ENCODE data around the gene MSRB2.

The MSRB2 gene

GRCh38 chr10:23053036-23053435 is 42.3 kb upstream of the MSRB2 start:
- no peak for TF ChIP-seq CTCF (IDR thresholded peaks at IDR 0.05; ENCODE audit: low read depth, low read length, missing control alignments)

GRCh38 chr10:23055424-23056185 is 39.8 kb upstream of the MSRB2 start:
- no peak overlapping the region for H3K4me3 ChIP-seq (ENCODE audit: low read depth, low read length)
- DNase-seq (ENCODE audit: low read depth): no peak
- no peak for TF ChIP-seq CTCF (IDR thresholded peaks at IDR 0.05; ENCODE audit: low read depth, low read length, missing control alignments)

More at GRCh38 chr10:23053036-23053435, 42.3 kb upstream of the MSRB2 start:
- H3K4me3 ChIP-seq (ENCODE audit: low read depth, low read length): no peak overlapping the region
- DNase-seq (ENCODE audit: low read depth): no peak

GRCh38 chr10:23056186-23056579 is 39.2 kb upstream of the MSRB2 start:
- no peak for TF ChIP-seq CTCF (IDR thresholded peaks at IDR 0.05; ENCODE audit: low read depth, low read length, missing control alignments)
- DNase-seq (ENCODE audit: low read depth): no peak
- no peak overlapping the region for H3K4me3 ChIP-seq (ENCODE audit: low read depth, low read length)

- DNase-seq (ENCODE audit: low read depth): no peak
- H3K4me3 ChIP-seq (ENCODE audit: low read depth, low read length): no peak overlapping the region
- TF ChIP-seq CTCF (IDR thresholded peaks at IDR 0.05; ENCODE audit: low read depth, low read length, missing control alignments): no peak
Measured at GRCh38 chr10:23058366-23058765, 37.0 kb upstream of the MSRB2 start.

- no peak for DNase-seq (ENCODE audit: low read depth)
- H3K4me3 ChIP-seq (ENCODE audit: low read depth, low read length): no peak overlapping the region
- no peak for TF ChIP-seq CTCF (IDR thresholded peaks at IDR 0.05; ENCODE audit: low read depth, low read length, missing control alignments)
Measured at GRCh38 chr10:23060918-23061317, 34.5 kb upstream of the MSRB2 start.

GRCh38 chr10:23063045-23063972 is 32.1 kb upstream of the MSRB2 start:
- no peak for DNase-seq (ENCODE audit: low read depth)
- no peak overlapping the region for H3K4me3 ChIP-seq (ENCODE audit: low read depth, low read length)
- TF ChIP-seq CTCF (IDR thresholded peaks at IDR 0.05; ENCODE audit: low read depth, low read length, missing control alignments): no peak
